HG03097 (cell line): ENCODE data around the gene KCNQ1.

Experiments
- ATAC-seq: cut with Tn5 transposase; IDR thresholded peaks from one replicate; pipeline ENCODE4 v1.9.1; 2021; ENCODE audit not compliant: unreplicated experiment, low FRiP score

The KCNQ1 gene

GRCh38 chr11:2781408-2782274, 336.8 kb downstream of the KCNQ1 start:
- no peak for ATAC-seq

- ATAC-seq: no peak
These were observed 338.0 kb downstream of the KCNQ1 start for GRCh38 chr11:2782769-2783168.

- ATAC-seq: no peak
These were observed 338.8 kb downstream of the KCNQ1 start for GRCh38 chr11:2783536-2784082.

DNA sequence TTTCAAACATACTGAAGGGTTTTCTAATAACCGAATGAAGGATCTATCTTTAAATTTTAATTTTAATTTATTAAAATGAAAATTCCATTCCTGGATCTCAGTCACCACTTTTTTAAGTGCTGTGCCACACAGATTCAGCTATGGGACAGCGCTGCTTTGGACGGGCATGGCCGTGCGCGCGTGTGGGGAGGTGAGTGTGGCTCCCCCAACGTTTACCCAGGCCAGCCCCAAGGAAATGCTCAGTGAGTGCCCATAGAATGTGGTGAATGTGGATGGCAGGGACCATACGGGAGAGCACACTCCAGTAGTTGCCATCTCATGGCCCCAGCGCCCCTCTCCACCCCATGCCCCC, 343.0 kb downstream of the KCNQ1 start:
- ATAC-seq: no peak

GRCh38 chr11:2788168-2789071, 343.6 kb downstream of the KCNQ1 start:
- no peak for ATAC-seq

- ATAC-seq: no peak
These were observed 344.5 kb downstream of the KCNQ1 start for GRCh38 chr11:2789331-2789730.

GRCh38 chr11:2789791-2790567, 345.2 kb downstream of the KCNQ1 start:
- ATAC-seq: no peak

DNA sequence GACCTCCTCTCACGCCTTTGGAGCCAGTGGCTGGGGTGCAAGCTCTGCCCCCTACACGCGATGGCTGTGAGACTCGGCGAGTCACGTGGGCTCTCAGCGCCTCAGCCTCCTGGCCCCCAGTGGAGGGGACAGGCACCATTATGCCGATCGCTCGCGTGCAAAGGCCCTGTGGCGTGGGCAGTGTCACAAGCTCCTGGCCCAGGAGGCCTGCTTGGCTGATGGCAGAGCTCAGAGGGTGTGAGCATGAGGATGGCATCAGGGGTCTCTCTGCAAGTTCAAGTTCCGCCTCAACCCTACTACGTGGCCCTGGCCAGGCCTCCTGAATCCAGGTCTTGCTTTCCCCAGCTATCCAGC, 345.7 kb downstream of the KCNQ1 start:
- no peak for ATAC-seq

GRCh38 chr11:2791139-2791520, 346.3 kb downstream of the KCNQ1 start:
- ATAC-seq: no peak

- ATAC-seq: no peak
These were observed 346.9 kb downstream of the KCNQ1 start for GRCh38 chr11:2791521-2792380.

DNA sequence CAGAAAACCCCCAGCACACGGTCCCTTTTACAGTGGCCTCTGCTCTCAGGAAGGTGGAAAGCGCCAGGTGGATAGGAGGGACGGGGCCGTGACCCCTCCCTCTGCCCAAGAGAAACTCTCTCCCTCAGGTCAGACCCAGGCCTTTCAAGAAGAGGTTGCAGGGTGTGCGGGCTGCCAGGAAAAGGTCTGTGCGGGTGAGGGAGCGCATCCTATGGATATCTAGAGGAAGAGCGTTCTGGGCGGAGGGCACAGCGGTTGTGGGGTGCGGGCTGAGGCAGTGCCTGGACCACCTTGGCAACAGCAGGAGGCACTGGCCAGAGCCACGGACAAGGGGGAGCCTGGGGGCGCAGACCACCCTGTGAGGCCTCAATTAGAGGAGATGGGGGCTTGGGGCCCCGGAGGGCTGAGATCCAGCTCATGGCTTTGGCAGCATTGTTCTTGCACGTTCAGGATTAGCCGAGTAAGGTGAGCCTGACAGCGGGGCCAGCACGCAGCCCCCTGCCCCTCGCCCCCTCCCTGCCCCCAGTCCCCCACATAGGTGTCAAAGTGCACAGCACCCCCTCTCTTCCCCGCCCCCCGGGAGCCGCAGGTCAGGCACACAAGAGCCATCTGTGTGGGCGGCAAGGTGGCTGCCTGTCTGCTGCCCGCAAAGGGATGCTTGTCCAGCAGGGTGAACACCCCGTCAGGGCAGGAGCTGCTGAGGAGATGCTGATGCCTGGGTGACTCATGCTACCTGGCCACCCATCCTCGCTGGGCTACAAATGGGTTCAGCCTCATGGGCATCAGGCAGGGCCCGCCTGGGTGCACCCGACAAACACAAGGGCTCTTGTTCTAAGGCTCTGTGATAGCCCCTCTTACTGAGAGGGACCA, 347.8 kb downstream of the KCNQ1 start:
- ATAC-seq: no peak

DNA sequence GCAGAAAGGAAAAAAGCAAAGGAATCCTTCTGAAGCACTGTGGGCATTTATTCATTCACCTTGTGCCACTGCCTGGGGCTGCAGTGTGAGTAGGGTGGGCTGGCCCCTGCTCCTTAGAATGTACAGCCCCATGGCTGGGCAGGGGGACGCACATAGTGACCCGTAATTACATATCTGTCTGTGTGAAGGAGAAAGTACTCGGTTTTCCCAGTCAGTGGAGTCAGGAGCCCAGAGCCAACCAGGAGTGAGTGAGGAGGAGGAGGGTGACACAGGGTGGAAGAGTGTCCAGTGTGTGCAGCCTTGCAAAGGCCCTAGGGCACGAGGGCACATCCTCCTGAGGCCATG, 348.9 kb downstream of the KCNQ1 start:
- ATAC-seq: no peak

GRCh38 chr11:2794046-2794967, 349.5 kb downstream of the KCNQ1 start:
- no peak for ATAC-seq

DNA sequence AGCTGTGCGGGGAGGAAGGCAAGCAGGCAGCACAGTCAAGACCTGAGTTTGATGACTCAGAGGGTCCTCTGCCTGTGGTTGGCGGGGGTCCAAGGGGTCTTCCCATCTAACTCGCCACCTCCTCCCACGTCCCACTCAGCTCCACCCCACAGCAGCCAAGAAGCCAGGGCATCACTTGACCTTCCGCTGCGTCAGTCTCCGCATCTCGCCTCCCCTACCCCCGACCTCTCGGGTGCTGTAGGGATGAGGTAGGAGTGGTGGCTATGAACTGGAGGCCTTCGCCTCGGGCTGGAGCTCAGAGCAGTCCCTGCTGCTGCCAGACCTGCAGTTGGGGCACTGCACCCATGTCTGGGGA, 350.1 kb downstream of the KCNQ1 start:
- no peak for ATAC-seq

- no peak for ATAC-seq
These were observed 350.7 kb downstream of the KCNQ1 start for GRCh38 chr11:2795491-2795991.

DNA sequence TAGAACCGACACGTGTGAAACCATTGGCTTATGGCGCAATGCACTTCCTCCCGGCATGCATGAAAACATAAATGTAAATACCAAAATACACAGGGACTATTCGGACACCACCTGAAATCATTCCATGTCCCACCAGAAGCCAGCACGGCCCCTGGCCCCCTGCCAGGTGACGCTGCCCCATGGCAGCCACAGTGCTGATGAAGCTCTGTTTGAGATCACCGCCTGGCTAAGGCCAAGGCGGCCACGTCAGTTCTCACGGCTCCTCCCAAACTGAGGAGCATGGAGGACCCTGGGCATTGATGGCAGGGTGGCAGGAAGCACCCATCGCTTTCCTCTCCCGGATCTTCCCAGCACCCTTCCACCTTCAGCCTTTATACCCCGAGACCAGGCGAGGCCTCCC, 351.3 kb downstream of the KCNQ1 start:
- ATAC-seq: no peak

DNA sequence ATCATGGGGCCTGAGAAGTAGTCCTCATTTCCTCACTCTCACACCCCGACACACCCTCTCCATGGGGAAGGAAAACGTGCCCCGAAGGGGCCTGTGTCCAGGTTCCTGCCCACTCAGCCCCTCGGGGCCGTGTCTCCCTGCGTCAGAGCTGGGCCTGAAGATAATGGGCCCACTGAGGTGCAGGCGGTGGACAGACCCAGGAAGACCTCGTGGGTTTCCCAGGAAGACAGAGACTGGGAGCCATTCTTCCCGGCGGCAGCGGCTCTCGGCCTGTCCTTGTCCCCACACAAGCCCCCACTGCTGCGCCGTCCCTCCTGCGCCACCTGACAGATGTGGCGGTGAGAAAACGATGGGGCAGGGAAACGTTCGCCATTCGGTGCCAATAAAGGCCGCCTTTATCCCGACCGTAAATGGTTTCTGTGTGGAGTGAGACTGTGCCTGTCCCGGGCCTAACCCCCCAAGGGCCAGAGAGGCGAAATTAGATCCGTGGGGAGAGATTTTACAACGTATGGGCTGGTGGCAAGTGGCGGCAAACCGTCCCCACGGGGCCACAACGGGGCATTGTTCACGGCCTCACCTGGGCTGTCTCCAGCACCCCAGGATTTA, 351.8 kb downstream of the KCNQ1 start:
- no peak for ATAC-seq
